GM19023 (cell line): ENCODE data around the gene IFNLR1.

Experiments
- ATAC-seq: cut with Tn5 transposase; IDR thresholded peaks from one replicate; pipeline ENCODE4 v1.9.1; 2021; ENCODE audit warnings: mild to moderate bottlenecking, moderate library complexity; ENCODE audit not compliant: unreplicated experiment

IFNLR1 gene

DNA sequence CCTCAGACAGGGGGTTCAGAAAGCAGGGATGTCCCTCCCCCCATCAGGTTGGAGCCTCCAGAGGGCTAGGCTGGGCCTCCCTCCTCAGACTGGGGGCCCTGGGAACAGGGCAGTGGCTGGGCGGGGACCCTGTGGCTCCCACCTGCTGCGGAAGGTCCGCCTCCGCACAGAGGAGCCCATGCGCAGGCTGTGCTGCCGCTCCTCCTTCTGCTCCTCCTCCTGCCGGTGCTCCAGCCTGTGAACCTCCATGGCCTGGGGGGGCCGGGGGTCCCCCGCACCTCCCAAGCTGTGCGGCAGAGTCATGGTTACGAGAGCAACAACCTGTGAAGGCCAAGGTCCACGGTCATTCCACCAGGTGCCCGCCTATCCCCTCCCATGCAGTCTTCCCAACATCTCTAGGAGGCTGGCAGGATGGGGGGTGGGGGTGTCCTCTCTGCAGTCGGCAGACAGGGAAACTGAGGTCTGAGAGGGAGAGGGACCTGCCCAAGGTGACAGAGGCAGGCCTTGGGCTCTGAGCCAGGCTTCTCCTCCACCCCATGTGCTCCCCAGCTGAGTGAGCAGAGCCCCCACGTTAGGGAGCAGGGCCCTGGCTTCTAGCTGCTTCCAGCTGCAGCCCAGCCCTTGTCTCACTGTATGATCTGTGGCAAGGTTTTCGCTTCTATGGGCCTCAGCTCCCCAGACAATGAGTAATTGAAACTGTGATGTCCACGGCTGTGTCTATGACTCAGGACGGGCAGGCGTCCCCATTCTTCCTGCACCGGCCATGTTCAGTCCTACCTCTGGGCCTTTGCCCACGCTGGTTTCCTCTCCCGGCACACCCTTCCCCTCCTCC lies 78.5 kb downstream of the IFNLR1 start:
- ATAC-seq = no peak

- ATAC-seq = no peak
Observed at GRCh38 chr1:24107462-24108138, 79.5 kb downstream of the IFNLR1 start.

GRCh38 chr1:24105368-24106160 lies 81.5 kb downstream of the IFNLR1 start:
- no peak for ATAC-seq

GRCh38 chr1:24104854-24105253 lies 82.2 kb downstream of the IFNLR1 start:
- ATAC-seq = no peak
